Right atrium auricular region (tissue), 2 donors: ENCODE data around the gene FLOT2. TPM values are rescaled to one million over a fixed set of nuclear protein-coding genes. Genes with fewer than 3 reads are reported as not detected.

Experiments used
- DNase-seq: peaks from one replicate; pipeline ENCODE4 v3.0.0-alpha.2; 2019; ENCODE audit warnings: low spot score
- H3K27ac ChIP-seq, 2 donors: fragments of 200-600 bp; sonication (generic); 1 replicate in 1 of 2; 2 replicates in 1 of 2; pipeline ENCODE4 v1.5.1; 2016 to 2019
- H3K27me3 ChIP-seq, 2 donors: fragments of 200-600 bp; sonication (generic); one replicate each; pipeline versions ENCODE4 v1.5.1 to v1.6.0; 2017 to 2019
- H3K36me3 ChIP-seq: fragments of 200-600 bp; sonication (generic); one replicate; pipeline ENCODE4 v1.5.1; 2016
- H3K4me1 ChIP-seq, 2 donors: fragments of 200-600 bp; sonication (generic); one replicate each; pipeline versions ENCODE4 v1.5.1 to v1.6.0; 2017 to 2019
- H3K4me3 ChIP-seq, 2 donors: fragments of 200-600 bp; sonication (generic); 1 replicate in 1 of 2; 2 replicates in 1 of 2; pipeline ENCODE4 v1.5.1; 2017 to 2019; ENCODE audit warnings: mild to moderate bottlenecking in 1 of 2, moderate library complexity in 1 of 2
- H3K9me3 ChIP-seq, 2 donors: fragments of 200-600 bp; sonication (generic); one replicate each; pipeline ENCODE4 v1.5.1; 2019
- CTCF ChIP-seq, 2 donors: fragments of 200-600 bp; sonication (generic); IDR thresholded peaks; one replicate each; pipeline ENCODE4 v1.5.1; 2019; ENCODE audit warnings: antibody characterized with exemption in 2 of 2
- total RNA-seq, 2 donors: library from RNA; depleted of rRNA; stranded (reverse); fragments of >200 nt; gene quantifications; one replicate each; pipeline ENCODE4 v1.1.0, GENCODE V29; 2016

Gene FLOT2
- total RNA-seq, 2 donors from 2014 or later: 52.8 to 57.7 TPM

GRCh38 chr17:28912938-28913333 lies 15.4 kb upstream of the FLOT2 start:
- H3K27ac ChIP-seq: no peak overlapping the region
- H3K36me3 ChIP-seq: peaks cover 97% of the 10 kb centered on the region
- no peak overlapping the region for H3K4me3 ChIP-seq
- no peaks in the 10 kb centered on the region for H3K9me3 ChIP-seq
- DNase-seq: no peak
- peaks cover 0 to 13% of the 10 kb centered on the region in 2 donors for H3K4me1 ChIP-seq
- TF ChIP-seq CTCF (IDR thresholded peaks at IDR 0.05): no peak
- no peaks in the 10 kb centered on the region for H3K27me3 ChIP-seq

- Histone ChIP-seq H3K27me3 (no peaks in the 10 kb centered on the region), H3K4me3 (no peak overlapping the region), H3K4me1 (peaks cover 0 to 18% of the 10 kb centered on the region in 2 donors), H3K36me3 (peaks cover 96% of the 10 kb centered on the region), H3K9me3 (no peaks in the 10 kb centered on the region), H3K27ac (no peak overlapping the region)
- DNase-seq: no peak
- TF ChIP-seq CTCF (IDR thresholded peaks at IDR 0.05): peak in 1 of 2 donors; percentile 15
Observed at GRCh38 chr17:28912281-28912937, 14.9 kb upstream of the FLOT2 start.

GRCh38 chr17:28911411-28912045 lies 14.0 kb upstream of the FLOT2 start:
- H3K4me1 ChIP-seq: peaks cover 0 to 24% of the 10 kb centered on the region in 2 donors
- no peak overlapping the region for H3K27ac ChIP-seq
- no peaks in the 10 kb centered on the region for H3K9me3 ChIP-seq
- H3K36me3 ChIP-seq: peaks cover 91% of the 10 kb centered on the region
- no peak overlapping the region for H3K4me3 ChIP-seq
- TF ChIP-seq CTCF (IDR thresholded peaks at IDR 0.05): no peak
- DNase-seq: no peak
- no peaks in the 10 kb centered on the region for H3K27me3 ChIP-seq

- Histone ChIP-seq H3K36me3 (peaks cover 91% of the 10 kb centered on the region), H3K4me3 (no peak overlapping the region), H3K9me3 (no peaks in the 10 kb centered on the region), H3K27ac (no peak overlapping the region), H3K4me1 (peaks cover 0 to 24% of the 10 kb centered on the region in 2 donors), H3K27me3 (no peaks in the 10 kb centered on the region)
- TF ChIP-seq CTCF (IDR thresholded peaks at IDR 0.05): no peak
- DNase-seq: no peak
Observed at GRCh38 chr17:28910534-28910933, 13.0 kb upstream of the FLOT2 start.

- no peak for TF ChIP-seq CTCF (IDR thresholded peaks at IDR 0.05)
- Histone ChIP-seq H3K9me3 (no peaks in the 10 kb centered on the region), H3K36me3 (peaks cover 76% of the 10 kb centered on the region), H3K4me1 (peaks cover 0 to 27% of the 10 kb centered on the region in 2 donors), H3K27me3 (no peaks in the 10 kb centered on the region), H3K4me3 (no peak overlapping the region), H3K27ac (peak overlapping the region; percentile 61 to 66)
- DNase-seq: peak; percentile 83
Observed at GRCh38 chr17:28908640-28909167, 11.2 kb upstream of the FLOT2 start.
